H1 (cell line): ENCODE results near the gene HOXD10. TPM values are rescaled to one million over a fixed set of nuclear protein-coding genes. Genes with fewer than 3 reads are reported as not detected.

Experiments
- CTCF ChIA-PET: fragments of 300-600 bp; sonication (Branson Sonifier 250); formaldehyde crosslinking; loops from one replicate; lab custom pipeline; 2021; ENCODE audit not compliant: partially characterized antibody; lab: Charles Lee
- POLR2A ChIA-PET: fragments of 300-600 bp; sonication (Branson Sonifier 250); formaldehyde crosslinking; loops from one replicate; lab custom pipeline; 2021; ENCODE audit warnings: inconsistent platforms; ENCODE audit not compliant: partially characterized antibody; lab: Charles Lee
- DNase-seq, 2 experiments: peaks; one replicate each; pipeline versions ENCODE4 v3.0.0 to v3.0.0-alpha.2; 2010 to 2022; ENCODE audit warnings: low spot score in 2 of 2, low read depth in 1 of 2, mixed read lengths in 1 of 2
- FAIRE-seq: peaks from 2 replicates; lab custom pipeline; 2011; peaks lifted over from hg19 to GRCh38; lab: Jason Lieb, UNC
- H2AFZ ChIP-seq: 2 replicates; pipeline ENCODE4 v1.8.1; 2012; ENCODE audit warnings: low read length, inconsistent platforms
- H2AK5ac ChIP-seq: 2 replicates; pipeline ENCODE4 v1.6.1; 2013; ENCODE audit warnings: low read depth, low read length
- H2BK120ac ChIP-seq: replicated peaks from 2 replicates; pipeline ENCODE3; 2013; ENCODE audit warnings: low read depth, low read length, inconsistent platforms
- H2BK12ac ChIP-seq: 2 replicates; pipeline ENCODE4 v1.6.1; 2013; ENCODE audit warnings: low read depth, low read length
- H2BK15ac ChIP-seq: 2 replicates; pipeline ENCODE4 v1.6.1; 2013; ENCODE audit warnings: low read length
- H2BK20ac ChIP-seq: 2 replicates; pipeline ENCODE4 v1.6.1; 2013; ENCODE audit warnings: low read length
- H2BK5ac ChIP-seq: 2 replicates; pipeline ENCODE4 v1.6.1; 2013; ENCODE audit warnings: low read depth, low read length
- H3K14ac ChIP-seq: 2 replicates; pipeline ENCODE4 v1.6.1; 2013; ENCODE audit warnings: inconsistent platforms; ENCODE audit not compliant: insufficient read length
- H3K18ac ChIP-seq: 2 replicates; pipeline ENCODE4 v1.6.1; 2013; ENCODE audit warnings: low read length; ENCODE audit errors: extremely low read depth
- H3K23ac ChIP-seq: 2 replicates; pipeline ENCODE4 v1.6.1; 2013; ENCODE audit warnings: inconsistent platforms; ENCODE audit not compliant: insufficient read length
- H3K23me2 ChIP-seq: 2 replicates; pipeline ENCODE4 v1.6.1; 2013; ENCODE audit warnings: low read depth, low read length
- H3K27ac ChIP-seq: 2 replicates; pipeline ENCODE4 v1.6.1; 2011; ENCODE audit warnings: low read depth, low read length, inconsistent platforms
- H3K27me3 ChIP-seq, 4 experiments: replicated peaks in 1 of 4; 1 replicate in 1 of 4; 2 replicates in 3 of 4; pipeline versions ENCODE4 v1.6.1 to v1.8.1; 2011 to 2013; ENCODE audit warnings: low read length in 3 of 4, mild to moderate bottlenecking in 3 of 4, inconsistent platforms in 2 of 4, mixed read lengths in 2 of 4, moderate library complexity in 1 of 4; ENCODE audit not compliant: control insufficient read depth in 3 of 4, insufficient read depth in 3 of 4; ENCODE audit errors: extremely low read depth in 1 of 4
- H3K36me3 ChIP-seq, 4 experiments: 2 replicates each; pipeline versions ENCODE4 v1.6.1 to v1.8.1; 2011 to 2013; ENCODE audit warnings: mild to moderate bottlenecking in 4 of 4, low read length in 3 of 4, moderate library complexity in 2 of 4, control low read depth in 1 of 4, inconsistent platforms in 1 of 4; ENCODE audit not compliant: insufficient read depth in 4 of 4, control insufficient read depth in 2 of 4
- H3K4ac ChIP-seq: replicated peaks from 2 replicates; pipeline ENCODE3; 2013; ENCODE audit warnings: low read length, low read depth, mixed read lengths, inconsistent platforms; ENCODE audit not compliant: insufficient read length
- H3K4me1 ChIP-seq, 4 experiments: replicated peaks in 1 of 4; 1 replicate in 1 of 4; 2 replicates in 3 of 4; pipeline versions ENCODE4 v1.6.1 to v1.8.1; 2011 to 2013; ENCODE audit warnings: low read length in 3 of 4, inconsistent platforms in 2 of 4, mixed read lengths in 1 of 4; ENCODE audit not compliant: insufficient read depth in 4 of 4, control insufficient read depth in 3 of 4
- H3K4me2 ChIP-seq, 2 experiments: 2 replicates each; pipeline versions ENCODE4 v1.6.1 to v1.8.1; 2011 to 2013; ENCODE audit warnings: low read depth in 2 of 2, low read length in 2 of 2, control low read depth in 1 of 2, inconsistent platforms in 1 of 2, mild to moderate bottlenecking in 1 of 2; ENCODE audit not compliant: insufficient read depth in 1 of 2
- H3K4me3 ChIP-seq, 4 experiments: fragments of 200-600, 300-600 bp in 1 of 4; sonication (generic), shearing (Covaris generic), sonication (Bioruptor Twin) in 1 of 4; 2 replicates each; pipeline versions ENCODE4 v1.5.1 to v1.8.1; 2011 to 2016; ENCODE audit warnings: low read length in 4 of 4, low read depth in 3 of 4, control low read depth in 2 of 4, inconsistent platforms in 2 of 4, mild to moderate bottlenecking in 2 of 4, mixed read lengths in 1 of 4, moderate library complexity in 1 of 4; ENCODE audit not compliant: insufficient read depth in 2 of 4; ENCODE audit errors: extremely low read depth in 1 of 4
- H3K56ac ChIP-seq: replicated peaks from 2 replicates; pipeline ENCODE3; 2013; ENCODE audit warnings: low read depth, mild to moderate bottlenecking, mixed read lengths, low read length, inconsistent platforms; ENCODE audit not compliant: insufficient read length
- H3K79me1 ChIP-seq: 2 replicates; pipeline ENCODE4 v1.6.1; 2013; ENCODE audit warnings: low read depth, low read length, control low read depth
- H3K79me2 ChIP-seq, 2 experiments: 2 replicates each; pipeline versions ENCODE4 v1.6.1 to v1.8.1; 2012 to 2013; ENCODE audit warnings: low read length in 2 of 2, mild to moderate bottlenecking in 2 of 2, inconsistent platforms in 1 of 2; ENCODE audit not compliant: insufficient read depth in 2 of 2, control insufficient read depth in 1 of 2
- H3K9ac ChIP-seq, 4 experiments: replicated peaks in 1 of 4; 1 replicate in 1 of 4; 2 replicates in 3 of 4; pipeline versions ENCODE4 v1.6.1 to v1.8.1; 2011 to 2013; ENCODE audit warnings: low read depth in 3 of 4, low read length in 3 of 4, control low read depth in 2 of 4, mild to moderate bottlenecking in 2 of 4, moderate library complexity in 2 of 4, inconsistent platforms in 1 of 4; ENCODE audit errors: extremely low read depth in 1 of 4
- H3K9me3 ChIP-seq, 2 experiments: 2 replicates each; pipeline versions ENCODE4 v1.6.1 to v1.8.1; 2012 to 2013; ENCODE audit warnings: mild to moderate bottlenecking in 2 of 2, moderate library complexity in 2 of 2, control low read depth in 1 of 2, inconsistent platforms in 1 of 2, low read depth in 1 of 2, low read length in 1 of 2, mixed read lengths in 1 of 2; ENCODE audit not compliant: insufficient read depth in 2 of 2
- H4K20me1 ChIP-seq, 2 experiments: replicated peaks in 1 of 2; 2 replicates each; pipeline versions ENCODE3 to v1.8.1; 2011 to 2013; ENCODE audit warnings: inconsistent platforms in 2 of 2, low read length in 2 of 2, mild to moderate bottlenecking in 1 of 2; ENCODE audit not compliant: insufficient read depth in 2 of 2, control insufficient read depth in 1 of 2
- H4K5ac ChIP-seq: 2 replicates; pipeline ENCODE4 v1.6.1; 2013; ENCODE audit warnings: low read length, low read depth, mixed read lengths, inconsistent platforms; ENCODE audit not compliant: insufficient read length
- H4K8ac ChIP-seq: 2 replicates; pipeline ENCODE4 v1.8.0; 2013; ENCODE audit warnings: mild to moderate bottlenecking, moderate library complexity, low read length, inconsistent platforms; ENCODE audit not compliant: insufficient read depth; ENCODE audit errors: extremely low read depth
- H4K91ac ChIP-seq: replicated peaks from 2 replicates; pipeline ENCODE3; 2013; ENCODE audit warnings: low read length, mixed read lengths, inconsistent platforms; ENCODE audit not compliant: insufficient read length
- CBX8 ChIP-seq: fragments of 300-800, 300-1000 bp; sonication (generic); IDR thresholded peaks from 2 replicates; pipeline ENCODE4 v1.7.1; 2016; ENCODE audit warnings: low read depth, low read length, borderline replicate concordance
- EZH2 ChIP-seq: fragments of 200-600 bp; sonication (generic); IDR thresholded peaks from 2 replicates; pipeline ENCODE4 v1.7.1; 2012; ENCODE audit warnings: low read depth, mild to moderate bottlenecking, moderate library complexity, low read length, inconsistent platforms; ENCODE audit not compliant: severe bottlenecking
- SUZ12 ChIP-seq: fragments of 200-600 bp; sonication (generic); IDR thresholded peaks from 2 replicates; pipeline ENCODE4 v1.6.1; 2012; ENCODE audit warnings: mild to moderate bottlenecking, inconsistent platforms, low read length, moderate library complexity, mixed read lengths
- WGBS, 2 experiments: shearing (Covaris generic) in 1 of 2; methylation state at CpG; one replicate each; pipeline versions ENCODE4 v1.1.6 to v1.1.7; 2013 to 2015; ENCODE audit warnings: low lambda C conversion rate in 2 of 2, mixed read lengths in 2 of 2, inconsistent platforms in 1 of 2, low coverage in 1 of 2, missing lambda C conversion rate in 1 of 2; ENCODE audit not compliant: insufficient replicate concordance in 2 of 2, insufficient coverage in 1 of 2, insufficient read length in 1 of 2; ENCODE audit errors: extremely low coverage in 1 of 2, missing lambda C conversion rate in 1 of 2; 5-methylcytosine and 5-hydroxymethylcytosine counted together
- polyA plus RNA-seq, 7 experiments: library from polyadenylated mRNA; depleted of rRNA in 3 of 7; stranded (reverse) in 5 of 7; unstranded in 2 of 7; fragments of >200 nt in 5 of 7; fragments of 200-250 nt in 2 of 7; gene quantifications; 1 replicate in 5 of 7; 2 replicates in 1 of 7; 4 replicates in 1 of 7; pipeline versions ENCODE4 v1.2.1 to v1.2.3, GENCODE V29; 2011 to 2013; ENCODE audit warnings: missing spikeins in 2 of 7, mixed read lengths in 2 of 7
- total RNA-seq: library from RNA; stranded (reverse); fragmentation: NEBNext Ultra II Directional; extraction: Animal tissue kit (Norgen Biotek cat#: 25700); gene quantifications from 2 replicates; pipeline ENCODE4 v1.2.1, GENCODE V29; 2021
- TF ChIP-seq, protein P1 (sequence below): IDR thresholded peaks from 2 replicates; pipeline ENCODE4 v1.6.1; 2012; ENCODE audit warnings: inconsistent platforms

HOXD10 gene
- total and polyA plus RNA-seq, 2 of the 8 experiments (the other 6 are each of a cell fraction or from before 2014, with no cell fraction given) = not detected

DNA sequence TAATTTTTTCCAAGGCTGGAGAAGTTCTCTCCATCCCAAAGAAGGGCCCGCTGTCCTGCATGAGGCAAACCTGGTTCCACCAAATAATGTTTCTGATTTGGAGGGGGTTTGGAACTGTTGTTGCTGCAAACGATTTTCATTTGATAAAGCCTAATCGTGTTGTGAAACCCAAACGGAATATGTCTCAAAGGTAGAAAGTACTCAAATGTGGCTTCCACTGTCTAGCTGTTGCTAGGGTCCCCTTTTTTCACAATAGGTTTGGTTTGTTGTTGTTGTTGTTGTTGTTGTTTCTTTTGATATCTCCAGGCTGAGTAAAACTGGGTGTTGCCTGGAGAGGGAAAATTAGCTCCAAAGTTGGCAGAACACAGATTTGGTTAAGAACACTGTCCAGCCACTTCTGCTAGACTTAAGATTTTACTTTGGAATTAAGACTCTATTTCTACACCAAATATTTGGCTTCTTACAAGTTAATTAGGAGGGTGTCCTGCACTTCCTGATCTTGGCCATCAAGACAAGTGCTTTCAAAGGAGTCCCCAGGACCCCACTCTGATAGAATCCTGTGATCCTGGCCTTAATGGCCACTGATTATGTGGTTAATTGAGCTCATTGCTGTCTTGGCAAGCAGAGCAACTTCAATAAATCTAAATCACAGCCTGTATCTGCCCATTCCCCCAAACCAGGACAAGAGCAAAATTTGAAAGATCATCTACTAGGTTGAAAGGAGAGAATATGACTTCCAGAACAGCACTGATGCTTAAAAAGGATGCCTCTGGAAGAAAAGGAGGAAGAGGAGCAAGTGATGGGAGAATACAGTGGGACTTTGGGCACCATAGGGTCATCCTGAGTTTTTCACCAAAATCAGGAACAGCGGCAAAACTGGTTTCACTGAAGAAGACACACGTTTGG is 27.4 kb upstream of the HOXD10 start:
- DNase-seq = peak in 1 of 2 experiments; percentile 48
- Histone ChIP-seq H4K5ac (no peak overlapping the region), H2BK5ac (no peak overlapping the region), H3K4me1 (peaks cover 0 to 12% (median 10%) of the 10 kb centered on the region in 4 experiments; a peak in 6 of 7 replicates), H3K18ac (no peak overlapping the region), H3K9me3 (no peaks in the 10 kb centered on the region; a peak in 1 of 4 replicates), H3K79me1 (no peaks in the 10 kb centered on the region), H3K4ac (no peak overlapping the region), H3K79me2 (no peaks in the 10 kb centered on the region), H4K20me1 (peaks cover 19 to 39% of the 10 kb centered on the region in 2 experiments), H2BK12ac (peak overlapping the region; percentile 55; the same call in 1 of the 2 replicates), H2BK15ac (0 out of 2 replicates have a peak overlapping the region, but pooled peaks have one; percentile 49), H3K14ac (no peak overlapping the region), H3K4me3 (no peak overlapping the region), H3K27ac (no peak overlapping the region), H3K56ac (no peak overlapping the region), H2AK5ac (no peak overlapping the region), H3K9ac (no peak overlapping the region), H3K23me2 (peaks cover 2% of the 10 kb centered on the region; the same call in 1 of the 2 replicates), H3K27me3 (peaks cover 94 to 100% (median 99%) of the 10 kb centered on the region in 4 experiments), H2AFZ (no peak overlapping the region), H3K4me2 (no peak overlapping the region; a peak in 1 of 4 replicates), H3K23ac (no peak overlapping the region), H2BK120ac (no peak overlapping the region), H2BK20ac (no peak overlapping the region), H3K36me3 (peaks cover 0 to 5% (median 0%) of the 10 kb centered on the region in 4 experiments; a peak in 1 of 8 replicates), H4K8ac (no peak overlapping the region), H4K91ac (no peak overlapping the region)
- 19% methylated on average over 6 of the region's 6 CpGs; no CpG with 5 or more reads in 1 of the 2 experiments for WGBS, 2 experiments
- CTCF ChIA-PET = interaction anchor here (0.9 to 2.7 kb wide), 15 partner anchors 8 to 720 kb away, joined by 3 to 15 read pairs (median 3); no protein-coding TSS in a partner anchor
- POLR2A ChIA-PET = no interaction called here
- TF ChIP-seq SUZ12 = peak; percentile 27; the same call in 1 of the 2 replicates
- TF ChIP-seq CBX8 = peak; percentile 73; the same call in 1 of the 2 replicates
- TF ChIP-seq, protein P1, sequence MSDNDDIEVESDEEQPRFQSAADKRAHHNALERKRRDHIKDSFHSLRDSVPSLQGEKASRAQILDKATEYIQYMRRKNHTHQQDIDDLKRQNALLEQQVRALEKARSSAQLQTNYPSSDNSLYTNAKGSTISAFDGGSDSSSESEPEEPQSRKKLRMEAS = no peak
- TF ChIP-seq EZH2 = peak; percentile 51
- peak; percentile 13 for FAIRE-seq
